ENCODE measurements around the gene PFN4.

Gene PFN4

GRCh38 chr2:24163186-24163585 is 40.1 kb upstream of the PFN4 start:
- Histone ChIP-seq H3K79me1 (replicated peaks; ENCODE audit: low read length, poor library complexity, severe bottlenecking) (no peaks in the 10 kb centered on the region), H2AFZ (ENCODE audit: low read depth, low read length) (no peak overlapping the region), H2BK5ac (ENCODE audit: low read depth, low read length, poor library complexity, severe bottlenecking) (no peak overlapping the region), H2AK5ac (ENCODE audit: low read length, severe bottlenecking) (no peak overlapping the region), H4K8ac (ENCODE audit: low read length) (no peak overlapping the region), H2BK120ac (ENCODE audit: low read depth, low read length) (no peak overlapping the region), H3K14ac (ENCODE audit: low read length in 2 of 2) (no peak overlapping the region), H3K23ac (ENCODE audit: low read length in 2 of 2) (no peak overlapping the region), H3K9ac (ENCODE audit: low read length) (no peak overlapping the region), H2BK12ac (ENCODE audit: low read length in 2 of 2) (no peak overlapping the region), H3K9me3 (ENCODE audit: control insufficient read depth, low read length) (peaks cover 5% of the 10 kb centered on the region), H3K36me3 (ENCODE audit: control insufficient read depth in 1 of 2, insufficient read depth in 2 of 2, low read depth in 1 of 2, low read length in 2 of 2) (peaks cover 3 to 10% of the 10 kb centered on the region in 2 experiments), H2BK15ac (ENCODE audit: low read depth, poor library complexity, severe bottlenecking) (no peak overlapping the region), H3K18ac (ENCODE audit: low read depth in 1 of 2, low read length in 2 of 2) (no peak overlapping the region), H3K4me2 (ENCODE audit: low read length, poor library complexity, severe bottlenecking) (no peak overlapping the region), H3K4me3 (ENCODE audit: insufficient read depth in 1 of 2, low read depth in 1 of 2, low read length in 2 of 2) (no peak overlapping the region), H4K91ac (ENCODE audit: low read length) (no peak overlapping the region), H3K4ac (ENCODE audit: low read depth in 1 of 2, low read length in 2 of 2) (no peak overlapping the region), H3K27me3 (ENCODE audit: control insufficient read depth in 1 of 2, insufficient read depth in 1 of 2, low read length in 2 of 2) (no peaks in the 10 kb centered on the region), H3K4me1 (ENCODE audit: control insufficient read depth, insufficient read depth, low read depth, low read length) (no peaks in the 10 kb centered on the region), H3K27ac (ENCODE audit: low read length, poor library complexity, severe bottlenecking) (no peak overlapping the region)
- DNase-seq = no peak
- WGBS = 87% methylated on average over 2 of the region's 3 CpGs

- no CpG with 5 or more reads among the region's 1 CpG for WGBS
- no peak overlapping the region for H2BK120ac ChIP-seq (ENCODE audit: low read depth, low read length)
- H3K14ac ChIP-seq (ENCODE audit: low read length in 2 of 2) = no peak overlapping the region
These were observed 39.4 kb upstream of the PFN4 start for GRCh38 chr2:24162494-24162893.

DNA sequence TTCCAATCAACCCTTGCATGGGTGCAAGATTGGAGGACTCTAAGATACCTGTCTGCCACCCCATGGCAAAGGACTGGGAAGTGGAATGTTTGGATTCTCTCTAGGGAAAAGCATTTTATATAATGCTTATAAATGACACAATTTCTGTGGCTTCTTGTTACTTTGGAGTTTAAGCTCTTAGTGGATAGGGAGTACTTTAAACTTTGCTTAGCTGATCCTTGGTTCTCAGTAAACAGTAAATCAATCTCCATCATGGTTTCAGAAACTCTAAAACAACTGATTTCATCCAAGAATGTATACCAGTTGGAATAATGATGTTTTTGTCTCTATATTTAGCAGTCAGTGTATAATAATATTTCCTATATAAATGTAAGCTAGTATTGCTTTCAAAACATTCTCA is 37.6 kb upstream of the PFN4 start:
- Histone ChIP-seq H2BK5ac (ENCODE audit: low read depth, low read length, poor library complexity, severe bottlenecking) (no peak overlapping the region), H3K79me1 (replicated peaks; ENCODE audit: low read length, poor library complexity, severe bottlenecking) (no peaks in the 10 kb centered on the region), H4K91ac (ENCODE audit: low read length) (no peak overlapping the region), H3K4me2 (ENCODE audit: low read length, poor library complexity, severe bottlenecking) (no peak overlapping the region), H4K8ac (ENCODE audit: low read length) (no peak overlapping the region), H3K36me3 (ENCODE audit: control insufficient read depth in 1 of 2, insufficient read depth in 2 of 2, low read depth in 1 of 2, low read length in 2 of 2) (peaks cover 3 to 10% of the 10 kb centered on the region in 2 experiments), H3K4me1 (ENCODE audit: control insufficient read depth, insufficient read depth, low read depth, low read length) (no peaks in the 10 kb centered on the region), H3K4ac (ENCODE audit: low read depth in 1 of 2, low read length in 2 of 2) (no peak overlapping the region), H3K23ac (ENCODE audit: low read length in 2 of 2) (no peak overlapping the region), H3K14ac (ENCODE audit: low read length in 2 of 2) (no peak overlapping the region), H3K9ac (ENCODE audit: low read length) (no peak overlapping the region), H3K27me3 (ENCODE audit: control insufficient read depth in 1 of 2, insufficient read depth in 1 of 2, low read length in 2 of 2) (no peaks in the 10 kb centered on the region), H3K9me3 (ENCODE audit: control insufficient read depth, low read length) (peaks cover 5% of the 10 kb centered on the region), H2BK15ac (ENCODE audit: low read depth, poor library complexity, severe bottlenecking) (no peak overlapping the region), H3K27ac (ENCODE audit: low read length, poor library complexity, severe bottlenecking) (no peak overlapping the region), H3K4me3 (ENCODE audit: insufficient read depth in 1 of 2, low read depth in 1 of 2, low read length in 2 of 2) (no peak overlapping the region), H2BK12ac (ENCODE audit: low read length in 2 of 2) (no peak overlapping the region), H2BK120ac (ENCODE audit: low read depth, low read length) (no peak overlapping the region), H2AFZ (ENCODE audit: low read depth, low read length) (no peak overlapping the region), H2AK5ac (ENCODE audit: low read length, severe bottlenecking) (no peak overlapping the region), H3K18ac (ENCODE audit: low read depth in 1 of 2, low read length in 2 of 2) (no peak overlapping the region)
- DNase-seq = no peak

More at GRCh38 chr2:24162494-24162893, 39.4 kb upstream of the PFN4 start:
- Histone ChIP-seq H3K79me1 (replicated peaks; ENCODE audit: low read length, poor library complexity, severe bottlenecking) (no peaks in the 10 kb centered on the region), H2BK12ac (ENCODE audit: low read length in 2 of 2) (no peak overlapping the region), H2AFZ (ENCODE audit: low read depth, low read length) (no peak overlapping the region), H3K4me2 (ENCODE audit: low read length, poor library complexity, severe bottlenecking) (no peak overlapping the region), H4K8ac (ENCODE audit: low read length) (no peak overlapping the region), H3K23ac (ENCODE audit: low read length in 2 of 2) (no peak overlapping the region), H3K27me3 (ENCODE audit: control insufficient read depth in 1 of 2, insufficient read depth in 1 of 2, low read length in 2 of 2) (no peaks in the 10 kb centered on the region), H3K18ac (ENCODE audit: low read depth in 1 of 2, low read length in 2 of 2) (no peak overlapping the region), H4K91ac (ENCODE audit: low read length) (no peak overlapping the region), H2AK5ac (ENCODE audit: low read length, severe bottlenecking) (no peak overlapping the region), H3K4ac (ENCODE audit: low read depth in 1 of 2, low read length in 2 of 2) (no peak overlapping the region), H3K36me3 (ENCODE audit: control insufficient read depth in 1 of 2, insufficient read depth in 2 of 2, low read depth in 1 of 2, low read length in 2 of 2) (peaks cover 3 to 10% of the 10 kb centered on the region in 2 experiments), H3K9me3 (ENCODE audit: control insufficient read depth, low read length) (peaks cover 5% of the 10 kb centered on the region), H3K9ac (ENCODE audit: low read length) (no peak overlapping the region), H3K27ac (ENCODE audit: low read length, poor library complexity, severe bottlenecking) (no peak overlapping the region), H3K4me3 (ENCODE audit: insufficient read depth in 1 of 2, low read depth in 1 of 2, low read length in 2 of 2) (no peak overlapping the region), H2BK5ac (ENCODE audit: low read depth, low read length, poor library complexity, severe bottlenecking) (no peak overlapping the region), H3K4me1 (ENCODE audit: control insufficient read depth, insufficient read depth, low read depth, low read length) (no peaks in the 10 kb centered on the region), H2BK15ac (ENCODE audit: low read depth, poor library complexity, severe bottlenecking) (no peak overlapping the region)
- DNase-seq = no peak

DNA sequence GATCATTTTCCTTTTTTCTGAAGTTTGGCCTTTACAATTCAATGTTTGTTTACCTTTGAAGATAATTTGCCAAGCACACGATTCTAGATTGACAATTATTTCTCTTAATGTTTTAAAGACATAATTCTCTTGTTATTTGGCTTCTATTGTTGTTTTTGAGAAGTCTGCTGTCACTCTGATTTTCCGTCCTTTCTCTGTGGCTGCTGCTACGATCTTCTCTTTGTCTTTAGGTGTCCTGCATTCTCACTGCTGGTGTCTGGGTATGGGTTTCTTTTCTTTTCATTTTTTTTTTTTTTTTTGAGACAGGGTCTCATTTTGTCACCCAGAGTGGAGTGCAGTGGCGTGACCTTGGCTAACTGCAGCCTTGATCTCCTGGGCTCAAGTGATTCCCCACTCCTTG is 36.6 kb upstream of the PFN4 start:
- Histone ChIP-seq H2AFZ (ENCODE audit: low read depth, low read length) (no peak overlapping the region), H3K79me1 (replicated peaks; ENCODE audit: low read length, poor library complexity, severe bottlenecking) (no peaks in the 10 kb centered on the region), H4K91ac (ENCODE audit: low read length) (no peak overlapping the region), H3K27me3 (ENCODE audit: control insufficient read depth in 1 of 2, insufficient read depth in 1 of 2, low read length in 2 of 2) (no peaks in the 10 kb centered on the region), H3K23ac (ENCODE audit: low read length in 2 of 2) (no peak overlapping the region), H3K4ac (ENCODE audit: low read depth in 1 of 2, low read length in 2 of 2) (no peak overlapping the region), H3K4me1 (ENCODE audit: control insufficient read depth, insufficient read depth, low read depth, low read length) (no peaks in the 10 kb centered on the region), H2BK15ac (ENCODE audit: low read depth, poor library complexity, severe bottlenecking) (no peak overlapping the region), H3K14ac (ENCODE audit: low read length in 2 of 2) (no peak overlapping the region), H3K27ac (ENCODE audit: low read length, poor library complexity, severe bottlenecking) (no peak overlapping the region), H3K4me2 (ENCODE audit: low read length, poor library complexity, severe bottlenecking) (no peak overlapping the region), H3K18ac (ENCODE audit: low read depth in 1 of 2, low read length in 2 of 2) (no peak overlapping the region), H2AK5ac (ENCODE audit: low read length, severe bottlenecking) (no peak overlapping the region), H2BK5ac (ENCODE audit: low read depth, low read length, poor library complexity, severe bottlenecking) (no peak overlapping the region), H3K36me3 (ENCODE audit: control insufficient read depth in 1 of 2, insufficient read depth in 2 of 2, low read depth in 1 of 2, low read length in 2 of 2) (peaks cover 3 to 10% of the 10 kb centered on the region in 2 experiments), H3K9ac (ENCODE audit: low read length) (no peak overlapping the region), H4K8ac (ENCODE audit: low read length) (no peak overlapping the region), H3K9me3 (ENCODE audit: control insufficient read depth, low read length) (peaks cover 5% of the 10 kb centered on the region), H3K4me3 (ENCODE audit: insufficient read depth in 1 of 2, low read depth in 1 of 2, low read length in 2 of 2) (no peak overlapping the region), H2BK12ac (ENCODE audit: low read length in 2 of 2) (no peak overlapping the region), H2BK120ac (ENCODE audit: low read depth, low read length) (no peak overlapping the region)
- WGBS = 96% methylated on average over 2 of the region's 4 CpGs
- DNase-seq = no peak

Data from mesenchymal stem cell (in vitro differentiated cells and primary cell).